OCI-LY3 (cell line): ENCODE measurements around the gene NEK10.

ENCODE experiments used
- H2AFZ ChIP-seq: fragments of 200-600, 300-600 bp; shearing (Covaris generic); 2 replicates; pipeline ENCODE4 v1.6.0; 2014; ENCODE audit warnings: antibody characterized with exemption, low read depth, low read length
- H3K27ac ChIP-seq: fragments of 200-600, 300-600 bp; sonication (generic); 2 replicates; pipeline ENCODE4 v1.5.1; 2014; ENCODE audit warnings: mild to moderate bottlenecking, low read length, moderate library complexity, mixed read lengths
- H3K27me3 ChIP-seq: fragments of 200-600, 300-600 bp; sonication (generic); 2 replicates; pipeline ENCODE4 v1.6.1; 2014; ENCODE audit warnings: low read depth, low read length, mixed read lengths
- H3K36me3 ChIP-seq: fragments of 200-600, 300-600 bp; sonication (generic); replicated peaks from 2 replicates; pipeline ENCODE3; 2014; ENCODE audit warnings: low read depth, low read length, mixed read lengths
- H3K4me1 ChIP-seq: fragments of 300-600, 200-600 bp; sonication (generic); 2 replicates; pipeline ENCODE4 v1.6.1; 2014; ENCODE audit warnings: low read length, mixed read lengths
- H3K4me2 ChIP-seq: fragments of 200-600, 300-600 bp; sonication (generic); 2 replicates; pipeline ENCODE4 v1.6.1; 2014; ENCODE audit warnings: low read length, mixed read lengths
- H3K4me3 ChIP-seq: fragments of 300-600, 200-600 bp; sonication (generic); 2 replicates; pipeline ENCODE4 v1.5.1; 2014; ENCODE audit warnings: antibody characterized with exemption, mild to moderate bottlenecking, low read length, moderate library complexity
- H3K79me2 ChIP-seq: fragments of 300-600, 200-600 bp; shearing (Covaris generic); 2 replicates; pipeline ENCODE4 v1.6.1; 2014; ENCODE audit warnings: mild to moderate bottlenecking, low read length, mixed read lengths
- H3K9ac ChIP-seq: fragments of 300-600, 200-600 bp; shearing (Covaris generic); 2 replicates; pipeline ENCODE4 v1.6.0; 2014; ENCODE audit warnings: mild to moderate bottlenecking, low read length, moderate library complexity
- H3K9me3 ChIP-seq: fragments of 200-600, 300-600 bp; shearing (Covaris generic); 2 replicates; pipeline ENCODE4 v1.6.1; 2014; ENCODE audit warnings: low read length, mixed read lengths; ENCODE audit not compliant: insufficient read depth
- H4K20me1 ChIP-seq: fragments of 200-600, 300-600 bp; sonication (generic); 2 replicates; pipeline ENCODE4 v1.6.1; 2016; ENCODE audit warnings: low read length, mixed read lengths; ENCODE audit not compliant: insufficient read depth
- CTCF ChIP-seq: fragments of 200-600, 300-600 bp; sonication (generic); IDR thresholded peaks from 2 replicates; pipeline ENCODE4 v1.5.1; 2014; ENCODE audit warnings: antibody characterized with exemption, low read length, low read depth
- EZH2phosphoT487 ChIP-seq: fragments of 200-600 bp; shearing (Covaris generic); IDR thresholded peaks from 2 replicates; pipeline ENCODE4 v1.6.1; 2018; ENCODE audit warnings: antibody characterized with exemption, mixed run types, low read depth

Gene NEK10

GRCh38 chr3:27185231-27185989 is 183.8 kb downstream of the NEK10 start:
- H2AFZ ChIP-seq: no peak overlapping the region
- no peaks in the 10 kb centered on the region for H3K79me2 ChIP-seq
- TF ChIP-seq EZH2phosphoT487: no peak
- no peaks in the 10 kb centered on the region for H4K20me1 ChIP-seq
- H3K4me3 ChIP-seq: no peak overlapping the region
- H3K36me3 ChIP-seq: no peaks in the 10 kb centered on the region
- no peaks in the 10 kb centered on the region for H3K27me3 ChIP-seq
- H3K4me1 ChIP-seq: no peaks in the 10 kb centered on the region
- no peak overlapping the region for H3K27ac ChIP-seq
- H3K9me3 ChIP-seq: no peaks in the 10 kb centered on the region
- no peak overlapping the region for H3K4me2 ChIP-seq
- no peak overlapping the region for H3K9ac ChIP-seq

GRCh38 chr3:27184261-27184660 is 184.9 kb downstream of the NEK10 start:
- Histone ChIP-seq H3K36me3 (no peaks in the 10 kb centered on the region), H3K4me2 (no peak overlapping the region), H3K4me1 (no peaks in the 10 kb centered on the region), H3K27me3 (no peaks in the 10 kb centered on the region), H3K9me3 (no peaks in the 10 kb centered on the region), H3K4me3 (no peak overlapping the region), H3K79me2 (no peaks in the 10 kb centered on the region), H3K27ac (no peak overlapping the region), H3K9ac (no peak overlapping the region), H2AFZ (no peak overlapping the region), H4K20me1 (no peaks in the 10 kb centered on the region)
- TF ChIP-seq CTCF: no peak

GRCh38 chr3:27176256-27176655 is 192.9 kb downstream of the NEK10 start:
- Histone ChIP-seq H3K4me2 (no peak overlapping the region), H2AFZ (no peak overlapping the region)
- TF ChIP-seq EZH2phosphoT487 (no peak), CTCF (no peak)

DNA sequence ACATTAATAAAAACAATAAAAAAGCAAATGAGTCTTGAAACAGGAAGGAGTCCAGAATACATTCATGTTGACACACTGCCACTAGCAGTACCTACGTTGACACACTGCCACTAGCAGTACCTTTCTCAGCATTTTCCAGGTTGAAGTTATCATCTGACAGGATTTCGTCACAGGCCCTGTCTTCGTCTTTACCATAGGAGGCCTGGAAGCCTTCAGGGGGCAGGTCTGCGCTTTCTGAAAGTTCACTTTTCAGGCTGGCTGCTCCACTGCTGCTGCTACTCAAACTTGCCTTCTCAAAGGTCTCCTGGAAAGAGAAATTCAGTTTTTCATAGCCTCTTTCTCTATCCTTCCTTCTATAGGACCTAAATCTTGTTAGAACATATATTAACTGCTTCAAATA is 194.7 kb downstream of the NEK10 start:
- Histone ChIP-seq H3K4me3 (no peak overlapping the region), H3K9me3 (no peaks in the 10 kb centered on the region), H3K27me3 (no peaks in the 10 kb centered on the region), H3K79me2 (no peaks in the 10 kb centered on the region), H3K27ac (no peak overlapping the region), H3K4me1 (peaks cover 13% of the 10 kb centered on the region), H3K4me2 (no peak overlapping the region), H3K9ac (no peak overlapping the region), H3K36me3 (peaks cover 4% of the 10 kb centered on the region), H2AFZ (no peak overlapping the region), H4K20me1 (no peaks in the 10 kb centered on the region)
- TF ChIP-seq CTCF: no peak
- TF ChIP-seq EZH2phosphoT487: no peak

More at GRCh38 chr3:27176256-27176655, 192.9 kb downstream of the NEK10 start:
- Histone ChIP-seq H3K36me3 (no peaks in the 10 kb centered on the region), H3K4me1 (peaks cover 6% of the 10 kb centered on the region), H3K27me3 (no peaks in the 10 kb centered on the region), H4K20me1 (no peaks in the 10 kb centered on the region), H3K4me3 (no peak overlapping the region), H3K79me2 (no peaks in the 10 kb centered on the region), H3K9ac (no peak overlapping the region), H3K9me3 (no peaks in the 10 kb centered on the region), H3K27ac (no peak overlapping the region)
